H1 (cell line): ENCODE data around the gene IRAK1BP1. TPM values are rescaled to one million over a fixed set of nuclear protein-coding genes. Genes with fewer than 3 reads are reported as not detected.

Experiments used
- CTCF ChIA-PET: fragments of 300-600 bp; sonication (Branson Sonifier 250); formaldehyde crosslinking; loops from one replicate; lab custom pipeline; 2021; ENCODE audit not compliant: partially characterized antibody; lab: Charles Lee
- POLR2A ChIA-PET: fragments of 300-600 bp; sonication (Branson Sonifier 250); formaldehyde crosslinking; loops from one replicate; lab custom pipeline; 2021; ENCODE audit warnings: inconsistent platforms; ENCODE audit not compliant: partially characterized antibody; lab: Charles Lee
- DNase-seq, 2 experiments: peaks; one replicate each; pipeline versions ENCODE4 v3.0.0 to v3.0.0-alpha.2; 2010 to 2022; ENCODE audit warnings: low spot score in 2 of 2, low read depth in 1 of 2, mixed read lengths in 1 of 2
- FAIRE-seq: peaks from 2 replicates; lab custom pipeline; 2011; peaks lifted over from hg19 to GRCh38; lab: Jason Lieb, UNC
- H2AFZ ChIP-seq: 2 replicates; pipeline ENCODE4 v1.8.1; 2012; ENCODE audit warnings: low read length, inconsistent platforms
- H2AK5ac ChIP-seq: 2 replicates; pipeline ENCODE4 v1.6.1; 2013; ENCODE audit warnings: low read depth, low read length
- H2BK120ac ChIP-seq: replicated peaks from 2 replicates; pipeline ENCODE3; 2013; ENCODE audit warnings: low read depth, low read length, inconsistent platforms
- H2BK12ac ChIP-seq: 2 replicates; pipeline ENCODE4 v1.6.1; 2013; ENCODE audit warnings: low read depth, low read length
- H2BK15ac ChIP-seq: 2 replicates; pipeline ENCODE4 v1.6.1; 2013; ENCODE audit warnings: low read length
- H2BK20ac ChIP-seq: 2 replicates; pipeline ENCODE4 v1.6.1; 2013; ENCODE audit warnings: low read length
- H2BK5ac ChIP-seq: 2 replicates; pipeline ENCODE4 v1.6.1; 2013; ENCODE audit warnings: low read depth, low read length
- H3K14ac ChIP-seq: 2 replicates; pipeline ENCODE4 v1.6.1; 2013; ENCODE audit warnings: inconsistent platforms; ENCODE audit not compliant: insufficient read length
- H3K18ac ChIP-seq: 2 replicates; pipeline ENCODE4 v1.6.1; 2013; ENCODE audit warnings: low read length; ENCODE audit errors: extremely low read depth
- H3K23ac ChIP-seq: 2 replicates; pipeline ENCODE4 v1.6.1; 2013; ENCODE audit warnings: inconsistent platforms; ENCODE audit not compliant: insufficient read length
- H3K23me2 ChIP-seq: 2 replicates; pipeline ENCODE4 v1.6.1; 2013; ENCODE audit warnings: low read depth, low read length
- H3K27ac ChIP-seq: 2 replicates; pipeline ENCODE4 v1.6.1; 2011; ENCODE audit warnings: low read depth, low read length, inconsistent platforms
- H3K27me3 ChIP-seq, 4 experiments: replicated peaks in 1 of 4; 1 replicate in 1 of 4; 2 replicates in 3 of 4; pipeline versions ENCODE4 v1.6.1 to v1.8.1; 2011 to 2013; ENCODE audit warnings: low read length in 3 of 4, mild to moderate bottlenecking in 3 of 4, inconsistent platforms in 2 of 4, mixed read lengths in 2 of 4, moderate library complexity in 1 of 4; ENCODE audit not compliant: control insufficient read depth in 3 of 4, insufficient read depth in 3 of 4; ENCODE audit errors: extremely low read depth in 1 of 4
- H3K36me3 ChIP-seq, 4 experiments: 2 replicates each; pipeline versions ENCODE4 v1.6.1 to v1.8.1; 2011 to 2013; ENCODE audit warnings: mild to moderate bottlenecking in 4 of 4, low read length in 3 of 4, moderate library complexity in 2 of 4, control low read depth in 1 of 4, inconsistent platforms in 1 of 4; ENCODE audit not compliant: insufficient read depth in 4 of 4, control insufficient read depth in 2 of 4
- H3K4ac ChIP-seq: replicated peaks from 2 replicates; pipeline ENCODE3; 2013; ENCODE audit warnings: low read length, low read depth, mixed read lengths, inconsistent platforms; ENCODE audit not compliant: insufficient read length
- H3K4me1 ChIP-seq, 4 experiments: replicated peaks in 1 of 4; 1 replicate in 1 of 4; 2 replicates in 3 of 4; pipeline versions ENCODE4 v1.6.1 to v1.8.1; 2011 to 2013; ENCODE audit warnings: low read length in 3 of 4, inconsistent platforms in 2 of 4, mixed read lengths in 1 of 4; ENCODE audit not compliant: insufficient read depth in 4 of 4, control insufficient read depth in 3 of 4
- H3K4me2 ChIP-seq, 2 experiments: 2 replicates each; pipeline versions ENCODE4 v1.6.1 to v1.8.1; 2011 to 2013; ENCODE audit warnings: low read depth in 2 of 2, low read length in 2 of 2, control low read depth in 1 of 2, inconsistent platforms in 1 of 2, mild to moderate bottlenecking in 1 of 2; ENCODE audit not compliant: insufficient read depth in 1 of 2
- H3K4me3 ChIP-seq, 4 experiments: fragments of 200-600, 300-600 bp in 1 of 4; sonication (generic), shearing (Covaris generic), sonication (Bioruptor Twin) in 1 of 4; 2 replicates each; pipeline versions ENCODE4 v1.5.1 to v1.8.1; 2011 to 2016; ENCODE audit warnings: low read length in 4 of 4, low read depth in 3 of 4, control low read depth in 2 of 4, inconsistent platforms in 2 of 4, mild to moderate bottlenecking in 2 of 4, mixed read lengths in 1 of 4, moderate library complexity in 1 of 4; ENCODE audit not compliant: insufficient read depth in 2 of 4; ENCODE audit errors: extremely low read depth in 1 of 4
- H3K56ac ChIP-seq: replicated peaks from 2 replicates; pipeline ENCODE3; 2013; ENCODE audit warnings: low read depth, mild to moderate bottlenecking, mixed read lengths, low read length, inconsistent platforms; ENCODE audit not compliant: insufficient read length
- H3K79me1 ChIP-seq: 2 replicates; pipeline ENCODE4 v1.6.1; 2013; ENCODE audit warnings: low read depth, low read length, control low read depth
- H3K79me2 ChIP-seq, 2 experiments: 2 replicates each; pipeline versions ENCODE4 v1.6.1 to v1.8.1; 2012 to 2013; ENCODE audit warnings: low read length in 2 of 2, mild to moderate bottlenecking in 2 of 2, inconsistent platforms in 1 of 2; ENCODE audit not compliant: insufficient read depth in 2 of 2, control insufficient read depth in 1 of 2
- H3K9ac ChIP-seq, 4 experiments: replicated peaks in 1 of 4; 1 replicate in 1 of 4; 2 replicates in 3 of 4; pipeline versions ENCODE4 v1.6.1 to v1.8.1; 2011 to 2013; ENCODE audit warnings: low read depth in 3 of 4, low read length in 3 of 4, control low read depth in 2 of 4, mild to moderate bottlenecking in 2 of 4, moderate library complexity in 2 of 4, inconsistent platforms in 1 of 4; ENCODE audit errors: extremely low read depth in 1 of 4
- H3K9me3 ChIP-seq, 2 experiments: 2 replicates each; pipeline versions ENCODE4 v1.6.1 to v1.8.1; 2012 to 2013; ENCODE audit warnings: mild to moderate bottlenecking in 2 of 2, moderate library complexity in 2 of 2, control low read depth in 1 of 2, inconsistent platforms in 1 of 2, low read depth in 1 of 2, low read length in 1 of 2, mixed read lengths in 1 of 2; ENCODE audit not compliant: insufficient read depth in 2 of 2
- H4K20me1 ChIP-seq, 2 experiments: replicated peaks in 1 of 2; 2 replicates each; pipeline versions ENCODE3 to v1.8.1; 2011 to 2013; ENCODE audit warnings: inconsistent platforms in 2 of 2, low read length in 2 of 2, mild to moderate bottlenecking in 1 of 2; ENCODE audit not compliant: insufficient read depth in 2 of 2, control insufficient read depth in 1 of 2
- H4K5ac ChIP-seq: 2 replicates; pipeline ENCODE4 v1.6.1; 2013; ENCODE audit warnings: low read length, low read depth, mixed read lengths, inconsistent platforms; ENCODE audit not compliant: insufficient read length
- H4K8ac ChIP-seq: 2 replicates; pipeline ENCODE4 v1.8.0; 2013; ENCODE audit warnings: mild to moderate bottlenecking, moderate library complexity, low read length, inconsistent platforms; ENCODE audit not compliant: insufficient read depth; ENCODE audit errors: extremely low read depth
- H4K91ac ChIP-seq: replicated peaks from 2 replicates; pipeline ENCODE3; 2013; ENCODE audit warnings: low read length, mixed read lengths, inconsistent platforms; ENCODE audit not compliant: insufficient read length
- ASH2L ChIP-seq: fragments of 200-600, 300-600 bp; sonication (generic); IDR thresholded peaks from one replicate; pipeline ENCODE4 v1.7.1; 2017; ENCODE audit warnings: low read length
- CEBPB ChIP-seq: IDR thresholded peaks from 2 replicates; pipeline ENCODE4 v1.6.1; 2012; ENCODE audit warnings: low read depth, low read length
- GTF2F1 ChIP-seq: IDR thresholded peaks from 2 replicates; pipeline ENCODE4 v1.6.1; 2012; ENCODE audit warnings: low read depth, low read length, improper control_type of control experiment, borderline replicate concordance
- KDM1A ChIP-seq: fragments of 200-600, 300-600 bp; sonication (generic); IDR thresholded peaks from 2 replicates; pipeline ENCODE4 v1.7.1; 2016; ENCODE audit warnings: mild to moderate bottlenecking, low read length, borderline replicate concordance
- NANOG ChIP-seq: IDR thresholded peaks from 2 replicates; pipeline ENCODE4 v1.6.1; 2011; ENCODE audit warnings: low read length, low read depth, mild to moderate bottlenecking, inconsistent platforms; ENCODE audit not compliant: insufficient read depth, poor library complexity, severe bottlenecking
- SIN3A ChIP-seq, 2 experiments: IDR thresholded peaks in 1 of 2; conservative IDR thresholded peaks in 1 of 2; 2 replicates each; pipeline ENCODE4 v1.6.1; 2011 to 2012; ENCODE audit warnings: low read length in 2 of 2, improper control_type of control experiment in 1 of 2, low read depth in 1 of 2, mild to moderate bottlenecking in 1 of 2
- SIRT6 ChIP-seq: IDR thresholded peaks from one replicate; pipeline ENCODE4 v1.7.1; 2012; ENCODE audit warnings: low read length, inconsistent platforms
- SP4 ChIP-seq: IDR thresholded peaks from 2 replicates; pipeline ENCODE4 v1.6.1; 2012; ENCODE audit warnings: low read length, inconsistent platforms
- WGBS, 2 experiments: shearing (Covaris generic) in 1 of 2; methylation state at CpG; one replicate each; pipeline versions ENCODE4 v1.1.6 to v1.1.7; 2013 to 2015; ENCODE audit warnings: low lambda C conversion rate in 2 of 2, mixed read lengths in 2 of 2, inconsistent platforms in 1 of 2, low coverage in 1 of 2, missing lambda C conversion rate in 1 of 2; ENCODE audit not compliant: insufficient replicate concordance in 2 of 2, insufficient coverage in 1 of 2, insufficient read length in 1 of 2; ENCODE audit errors: extremely low coverage in 1 of 2, missing lambda C conversion rate in 1 of 2; 5-methylcytosine and 5-hydroxymethylcytosine counted together
- polyA plus RNA-seq, 7 experiments: library from polyadenylated mRNA; depleted of rRNA in 3 of 7; stranded (reverse) in 5 of 7; unstranded in 2 of 7; fragments of >200 nt in 5 of 7; fragments of 200-250 nt in 2 of 7; gene quantifications; 1 replicate in 5 of 7; 2 replicates in 1 of 7; 4 replicates in 1 of 7; pipeline versions ENCODE4 v1.2.1 to v1.2.3, GENCODE V29; 2011 to 2013; ENCODE audit warnings: missing spikeins in 2 of 7, mixed read lengths in 2 of 7
- total RNA-seq: library from RNA; stranded (reverse); fragmentation: NEBNext Ultra II Directional; extraction: Animal tissue kit (Norgen Biotek cat#: 25700); gene quantifications from 2 replicates; pipeline ENCODE4 v1.2.1, GENCODE V29; 2021

Gene IRAK1BP1
- total and polyA plus RNA-seq, 2 of the 8 experiments (the other 6 are each of a cell fraction or from before 2014, with no cell fraction given) = 3.7 to 4.7 TPM

DNA sequence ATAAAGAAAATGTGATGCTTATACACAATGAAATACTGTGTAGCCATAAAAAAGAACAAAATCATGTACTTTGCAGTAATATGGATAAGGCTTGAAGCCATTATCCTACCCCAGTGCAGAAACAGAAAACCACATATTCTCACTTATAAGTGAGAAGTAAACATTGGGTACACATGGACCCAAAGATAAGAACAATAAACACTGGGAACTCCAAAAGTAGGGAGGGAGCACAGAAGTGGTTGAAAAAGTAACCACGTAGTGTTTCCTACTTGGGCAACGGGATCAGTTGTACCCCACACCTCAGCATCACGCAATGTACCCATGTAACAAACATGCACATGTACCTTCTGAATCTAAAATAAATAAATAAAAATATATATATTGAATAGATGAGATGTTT, 8.2 kb downstream of the IRAK1BP1 start:
- WGBS, 2 experiments = 95% methylated on average over 3 of the region's 3 CpGs; no CpG with 5 or more reads in 1 of the 2 experiments
- no peak for TF ChIP-seq CEBPB
- no peak for TF ChIP-seq NANOG
- no peak for TF ChIP-seq SIRT6
- TF ChIP-seq SIN3A (conservative IDR thresholded peaks at IDR 0.05 in 1 of 2, IDR thresholded peaks at IDR 0.05 in 1 of 2; ENCODE audit: low read depth in 1 of 2, low read length in 2 of 2) = no peak
- no peak for TF ChIP-seq SP4
- no peak for TF ChIP-seq GTF2F1
- TF ChIP-seq ASH2L = no peak
- no peak for TF ChIP-seq KDM1A
- TF ChIP-seq, all 59 proteins: peak for 0
- H3K4ac ChIP-seq = no peak overlapping the region
- H3K18ac ChIP-seq = no peak overlapping the region
- DNase-seq (no peak), FAIRE-seq (no peak)
- H3K4me3 ChIP-seq = no peak overlapping the region
- no peak overlapping the region for H2BK12ac ChIP-seq
- no peak overlapping the region for H2BK5ac ChIP-seq
- no peak overlapping the region for H2BK120ac ChIP-seq
- H3K9ac ChIP-seq = no peak overlapping the region
- no peak overlapping the region for H2AK5ac ChIP-seq
- no peak overlapping the region for H4K91ac ChIP-seq
- H2BK15ac ChIP-seq = no peak overlapping the region
- no peak overlapping the region for H2BK20ac ChIP-seq
- no peaks in the 10 kb centered on the region for H3K4me1 ChIP-seq
- H3K79me2 ChIP-seq = no peaks in the 10 kb centered on the region
- no peaks in the 10 kb centered on the region for H3K27me3 ChIP-seq
- H4K20me1 ChIP-seq = no peaks in the 10 kb centered on the region
- ChIA-PET POLR2A (no interaction called here), CTCF (no interaction called here)
- no peak overlapping the region for H3K27ac ChIP-seq
- H4K8ac ChIP-seq = no peak overlapping the region
- no peak overlapping the region for H2AFZ ChIP-seq
- H3K4me2 ChIP-seq = no peak overlapping the region
- peaks cover 0 to 31% (median 6%) of the 10 kb centered on the region in 4 experiments; a peak in 4 of 8 replicates for H3K36me3 ChIP-seq
- no peak overlapping the region for H3K14ac ChIP-seq
- H3K23me2 ChIP-seq = no peaks in the 10 kb centered on the region
- H3K56ac ChIP-seq = no peak overlapping the region
- H3K79me1 ChIP-seq = no peaks in the 10 kb centered on the region
- H3K9me3 ChIP-seq = peaks cover 18 to 22% of the 10 kb centered on the region in 2 experiments
- no peak overlapping the region for H3K23ac ChIP-seq
- H4K5ac ChIP-seq = no peak overlapping the region
